ENCODE results near the gene ROR2. TPM values are rescaled to one million over a fixed set of nuclear protein-coding genes. Genes with fewer than 3 reads are reported as not detected.

ROR2 gene
- polyA plus RNA-seq, 6 donors from 2014 or later: 0.05 TPM; not detected in 5

DNA sequence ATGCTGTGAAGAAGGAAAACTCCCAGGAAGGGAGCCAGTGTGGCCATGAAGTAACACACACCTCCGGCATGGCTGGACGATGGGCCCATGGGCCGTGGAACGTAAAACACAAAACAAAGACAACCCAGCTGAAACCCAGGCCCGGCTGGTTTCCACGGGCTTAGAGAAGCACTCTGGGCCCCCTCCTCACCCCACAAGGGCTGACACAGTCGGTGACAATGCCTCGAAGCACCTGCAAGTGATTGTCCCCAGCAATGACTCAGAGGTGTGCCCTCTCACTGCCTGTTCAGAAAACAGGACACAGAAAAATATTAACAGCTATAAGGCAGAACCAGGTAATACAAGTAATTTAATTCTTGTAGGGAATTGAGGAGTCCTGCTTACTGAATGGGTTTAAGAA, 135.3 kb downstream of the ROR2 start:
- H3K36me3 Mint-ChIP-seq: no peaks in the 10 kb centered on the region
- no peaks in the 10 kb centered on the region for H3K27me3 Mint-ChIP-seq
- H3K27ac Mint-ChIP-seq: no peak overlapping the region
- no peak overlapping the region for H3K4me3 Mint-ChIP-seq
- no peak for ATAC-seq (ENCODE audit: low read depth in 2 of 2)
- no peaks in the 10 kb centered on the region for H3K9me3 Mint-ChIP-seq
- DNase-seq: no peak
- H3K4me1 Mint-ChIP-seq: no peaks in the 10 kb centered on the region

GRCh38 chr9:91814201-91814600, 135.8 kb downstream of the ROR2 start:
- Mint-ChIP-seq H3K4me3 (no peak overlapping the region), H3K36me3 (no peaks in the 10 kb centered on the region), H3K4me1 (no peaks in the 10 kb centered on the region), H3K9me3 (no peaks in the 10 kb centered on the region), H3K27me3 (peaks cover 0 to 3% (median 0%) of the 10 kb centered on the region in 3 donors), H3K27ac (no peak overlapping the region)
- no peak for ATAC-seq (ENCODE audit: low read depth in 2 of 2)
- DNase-seq: no peak

GRCh38 chr9:91813176-91813795, 136.7 kb downstream of the ROR2 start:
- Mint-ChIP-seq H3K27ac (no peak overlapping the region), H3K36me3 (no peaks in the 10 kb centered on the region), H3K4me3 (no peak overlapping the region), H3K4me1 (no peaks in the 10 kb centered on the region), H3K27me3 (peaks cover 0 to 5% (median 0%) of the 10 kb centered on the region in 3 donors), H3K9me3 (no peaks in the 10 kb centered on the region)
- DNase-seq: no peak
- ATAC-seq (ENCODE audit: low read depth in 2 of 2): no peak

GRCh38 chr9:91812191-91812590, 137.8 kb downstream of the ROR2 start:
- Mint-ChIP-seq H3K27me3 (peaks cover 0 to 5% (median 0%) of the 10 kb centered on the region in 3 donors), H3K4me1 (no peaks in the 10 kb centered on the region), H3K27ac (no peak overlapping the region), H3K36me3 (no peaks in the 10 kb centered on the region), H3K9me3 (no peaks in the 10 kb centered on the region), H3K4me3 (no peak overlapping the region)
- no peak for ATAC-seq (ENCODE audit: low read depth in 2 of 2)
- no peak for DNase-seq

DNA sequence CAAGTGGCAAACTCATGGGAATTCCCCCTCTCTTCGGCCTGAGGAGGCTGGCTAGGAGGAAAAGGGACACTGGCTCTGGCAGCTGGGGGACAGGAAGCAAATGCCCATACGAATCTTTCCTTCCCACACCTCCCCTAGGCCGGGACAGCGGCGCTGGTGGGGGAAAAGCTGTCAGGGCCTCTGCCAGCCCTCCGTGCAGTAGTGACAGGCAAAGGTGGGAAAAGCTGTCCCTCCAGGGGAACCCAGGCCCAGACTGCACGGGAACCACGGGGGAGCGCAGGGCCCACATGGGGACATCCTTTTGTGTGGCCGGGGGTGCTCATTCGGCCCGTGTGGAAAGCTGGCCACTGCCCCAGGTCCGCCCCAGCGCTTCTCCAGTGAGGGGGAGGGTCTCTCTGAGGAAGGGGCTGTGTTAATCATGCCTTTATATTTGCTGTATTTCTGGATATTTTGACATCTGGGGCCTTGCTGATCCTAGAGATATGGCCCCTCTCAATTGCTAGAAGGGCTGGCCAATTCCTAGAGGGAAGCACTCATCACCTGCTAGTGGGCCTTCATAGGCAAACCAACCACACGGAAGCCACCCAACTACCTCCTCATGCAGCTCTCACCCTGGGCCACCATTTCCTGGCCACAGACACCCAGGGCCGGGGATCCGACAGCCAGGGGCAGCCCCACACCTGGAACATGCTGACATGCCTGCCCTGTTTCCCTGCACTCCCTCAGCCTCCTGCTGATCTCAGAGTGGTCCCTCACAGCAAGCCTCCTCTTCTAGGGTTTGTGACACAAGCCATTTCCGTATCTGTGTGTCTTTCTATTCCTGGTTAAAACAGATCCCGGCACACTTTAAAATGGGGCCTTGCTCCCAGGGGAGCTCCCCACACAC, 138.8 kb downstream of the ROR2 start:
- Mint-ChIP-seq H3K36me3 (no peaks in the 10 kb centered on the region), H3K4me3 (no peak overlapping the region), H3K9me3 (no peaks in the 10 kb centered on the region), H3K4me1 (no peaks in the 10 kb centered on the region), H3K27me3 (peaks cover 0 to 5% (median 0%) of the 10 kb centered on the region in 3 donors), H3K27ac (no peak overlapping the region)
- DNase-seq (no peak), ATAC-seq (ENCODE audit: low read depth in 2 of 2) (no peak)

DNA sequence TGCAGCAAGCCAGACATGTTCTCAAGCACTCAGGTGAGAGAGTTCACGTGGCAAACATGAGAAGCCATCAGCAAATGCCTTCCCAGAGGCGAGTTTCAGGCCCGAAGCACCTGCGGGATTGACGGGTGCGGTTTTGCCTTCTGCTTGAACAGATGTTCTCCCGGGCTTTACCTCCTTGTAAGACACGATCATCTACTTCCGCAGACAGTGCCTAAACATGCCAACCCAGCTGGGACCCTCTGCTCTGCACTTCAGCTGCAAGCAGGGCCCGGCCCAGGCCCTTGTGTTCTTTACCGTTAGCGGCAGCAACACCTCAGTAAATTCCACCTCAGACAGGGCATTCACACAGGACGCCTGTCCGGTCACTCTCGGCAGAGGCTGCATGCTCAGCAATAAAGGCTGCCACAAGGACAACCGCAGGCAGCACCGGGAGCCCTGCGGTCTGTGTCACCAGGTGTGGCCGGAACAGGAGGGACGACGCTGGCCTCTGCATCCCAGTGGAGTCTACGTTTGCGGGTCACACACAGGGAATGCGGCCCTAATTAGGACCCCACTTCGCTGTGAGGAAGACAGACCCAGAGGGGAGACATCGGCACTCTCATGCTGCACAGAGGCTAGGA, 139.6 kb downstream of the ROR2 start:
- no peak overlapping the region for H3K27ac Mint-ChIP-seq

DNA sequence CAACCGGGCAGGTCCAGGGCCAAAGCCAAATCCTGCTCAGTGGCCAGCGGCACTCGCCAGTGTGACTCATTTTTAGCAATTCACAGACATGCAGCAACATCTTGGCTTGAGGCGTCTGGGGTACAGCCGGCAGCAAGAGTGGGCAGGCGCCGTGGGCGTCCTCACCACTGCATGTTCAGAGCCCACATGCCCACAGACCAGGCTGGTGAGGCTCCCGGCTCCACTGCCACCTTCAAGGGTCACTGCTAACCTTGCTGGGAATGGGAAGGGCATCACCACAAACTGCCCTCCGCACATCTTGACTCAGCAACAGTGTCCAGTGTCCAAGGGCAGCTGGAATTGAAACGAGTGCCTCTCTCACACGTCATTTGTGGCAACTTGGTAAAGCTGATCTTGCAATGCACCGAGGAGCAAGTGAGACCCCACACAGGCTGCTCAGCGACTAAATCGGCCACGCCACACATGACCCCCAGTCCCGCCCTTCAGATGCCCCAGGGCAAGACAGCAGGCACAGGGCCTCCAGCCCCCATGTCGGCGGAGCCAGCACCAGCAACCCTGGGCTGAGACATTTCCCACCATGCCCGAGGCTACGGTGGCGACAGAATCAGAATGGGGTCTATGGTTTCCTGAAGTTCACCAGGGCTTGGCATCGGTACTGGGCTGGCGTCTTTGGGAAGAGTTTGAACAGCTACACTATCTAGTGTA, 140.3 kb downstream of the ROR2 start:
- H3K9me3 Mint-ChIP-seq: no peaks in the 10 kb centered on the region
- ATAC-seq (ENCODE audit: low read depth in 2 of 2): no peak
- H3K27ac Mint-ChIP-seq: peak overlapping the region in 1 of 6 donors; percentile 46
- no peaks in the 10 kb centered on the region for H3K4me1 Mint-ChIP-seq
- H3K36me3 Mint-ChIP-seq: no peaks in the 10 kb centered on the region
- H3K27me3 Mint-ChIP-seq: peaks cover 0 to 5% (median 0%) of the 10 kb centered on the region in 3 donors
- no peak for DNase-seq
- H3K4me3 Mint-ChIP-seq: no peak overlapping the region

More for the DNA sequence above, 139.6 kb downstream of the ROR2 start:
- ATAC-seq (ENCODE audit: low read depth in 2 of 2): no peak
- H3K9me3 Mint-ChIP-seq: no peaks in the 10 kb centered on the region
- no peak for DNase-seq
- H3K4me3 Mint-ChIP-seq: no peak overlapping the region
- H3K27me3 Mint-ChIP-seq: peaks cover 0 to 5% (median 0%) of the 10 kb centered on the region in 3 donors
- H3K4me1 Mint-ChIP-seq: no peaks in the 10 kb centered on the region
- H3K36me3 Mint-ChIP-seq: no peaks in the 10 kb centered on the region

DNA sequence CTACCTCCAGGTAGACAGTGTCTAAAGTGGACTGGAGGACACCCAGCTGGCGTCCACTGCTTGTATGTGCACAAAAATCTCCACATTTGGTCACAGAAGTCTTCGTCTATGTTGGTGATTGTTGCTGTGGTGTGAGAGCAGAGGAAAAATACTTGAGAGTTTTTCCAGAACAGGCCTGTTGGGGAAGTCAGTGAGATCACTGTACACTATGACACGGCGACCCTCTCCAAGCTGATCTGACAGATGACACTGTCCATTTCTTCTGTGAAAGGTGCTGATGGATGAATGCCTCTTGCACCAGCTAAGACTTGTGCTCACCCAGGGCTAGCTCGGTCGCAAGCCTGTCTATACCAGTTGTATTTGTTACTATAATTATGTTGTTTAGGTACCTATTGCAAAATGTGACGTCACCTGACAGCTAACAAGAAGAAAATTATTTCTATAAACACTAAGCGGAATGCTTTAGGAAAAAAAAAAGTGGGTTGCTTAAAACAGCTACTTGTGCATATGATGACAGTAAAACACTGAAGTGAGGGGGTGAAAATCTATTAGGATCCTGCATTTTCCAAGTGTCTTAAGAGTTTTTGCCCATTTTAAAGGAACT, 142.3 kb downstream of the ROR2 start:
- H3K27ac Mint-ChIP-seq: peak overlapping the region in 1 of 6 donors; percentile 7
- ATAC-seq (ENCODE audit: low read depth in 2 of 2) (no peak), DNase-seq (no peak)
- peaks cover 0 to 7% (median 2%) of the 10 kb centered on the region in 3 donors for H3K27me3 Mint-ChIP-seq
- no peaks in the 10 kb centered on the region for H3K4me1 Mint-ChIP-seq
- H3K36me3 Mint-ChIP-seq: no peaks in the 10 kb centered on the region
- H3K9me3 Mint-ChIP-seq: no peaks in the 10 kb centered on the region
- no peak overlapping the region for H3K4me3 Mint-ChIP-seq

- no peak overlapping the region for H3K4me3 Mint-ChIP-seq
- H3K27me3 Mint-ChIP-seq: peaks cover 0 to 23% (median 16%) of the 10 kb centered on the region in 3 donors
- H3K36me3 Mint-ChIP-seq: no peaks in the 10 kb centered on the region
- ATAC-seq (ENCODE audit: low read depth in 2 of 2): no peak
- no peak for DNase-seq
- H3K9me3 Mint-ChIP-seq: no peaks in the 10 kb centered on the region
- no peaks in the 10 kb centered on the region for H3K4me1 Mint-ChIP-seq
- no peak overlapping the region for H3K27ac Mint-ChIP-seq
Observed at GRCh38 chr9:91805031-91805430, 145.0 kb downstream of the ROR2 start.

- no peaks in the 10 kb centered on the region for H3K9me3 Mint-ChIP-seq
- no peaks in the 10 kb centered on the region for H3K36me3 Mint-ChIP-seq
- no peak overlapping the region for H3K4me3 Mint-ChIP-seq
- peaks cover 0 to 27% (median 16%) of the 10 kb centered on the region in 3 donors for H3K27me3 Mint-ChIP-seq
- ATAC-seq (ENCODE audit: low read depth in 2 of 2) (no peak), DNase-seq (no peak)
- no peak overlapping the region for H3K27ac Mint-ChIP-seq
- peaks cover 0 to 4% (median 4%) of the 10 kb centered on the region in 3 donors for H3K4me1 Mint-ChIP-seq
Observed at GRCh38 chr9:91803970-91804752, 145.9 kb downstream of the ROR2 start.

GRCh38 chr9:91803151-91803940, 146.7 kb downstream of the ROR2 start:
- no peak for DNase-seq
- Mint-ChIP-seq H3K4me1 (peaks cover 4 to 10% (median 6%) of the 10 kb centered on the region in 3 donors), H3K4me3 (peak overlapping the region in 1 of 8 donors; percentile 52), H3K9me3 (no peaks in the 10 kb centered on the region), H3K27me3 (peaks cover 0 to 26% (median 21%) of the 10 kb centered on the region in 3 donors), H3K36me3 (no peaks in the 10 kb centered on the region), H3K27ac (no peak overlapping the region)
- no peak for ATAC-seq (ENCODE audit: low read depth in 2 of 2)

GRCh38 chr9:91802391-91802790, 147.6 kb downstream of the ROR2 start:
- no peak overlapping the region for H3K4me3 Mint-ChIP-seq
- DNase-seq: no peak

More at GRCh38 chr9:91802391-91802790, 147.6 kb downstream of the ROR2 start:
- Mint-ChIP-seq H3K4me1 (peaks cover 4 to 10% (median 6%) of the 10 kb centered on the region in 3 donors), H3K9me3 (no peaks in the 10 kb centered on the region), H3K36me3 (no peaks in the 10 kb centered on the region), H3K27me3 (peaks cover 0 to 26% (median 21%) of the 10 kb centered on the region in 3 donors), H3K27ac (no peak overlapping the region)
- no peak for ATAC-seq (ENCODE audit: low read depth in 2 of 2)

Measured in naive B cell (primary cell).